Mesenchymal stem cell (in vitro differentiated cells and primary cell): Measurements from ENCODE around the gene TRPV2.
"Not testable (repeated sequence)": the region's sequence is repeated elsewhere in the genome, so short reads cannot be mapped to it uniquely, and the experiment has no call there.

Source experiments
- DNase-seq: peaks from one replicate; pipeline ENCODE4 v3.0.0-alpha.2; 2013
- H2AFZ ChIP-seq: one replicate; pipeline ENCODE4 v1.6.1; 2013; ENCODE audit warnings: low read depth, mild to moderate bottlenecking, control low read depth, inconsistent platforms, low read length, moderate library complexity
- H2AK5ac ChIP-seq: 2 replicates; pipeline ENCODE4 v1.6.1; 2013; ENCODE audit warnings: low read length, moderate library complexity, mild to moderate bottlenecking, inconsistent platforms; ENCODE audit not compliant: severe bottlenecking
- H2BK120ac ChIP-seq: one replicate; pipeline ENCODE4 v1.6.1; 2013; ENCODE audit warnings: low read depth, mild to moderate bottlenecking, inconsistent platforms, low read length, moderate library complexity
- H2BK12ac ChIP-seq, 2 experiments: one replicate each; pipeline ENCODE4 v1.6.1; 2013; ENCODE audit warnings: inconsistent platforms in 2 of 2, low read length in 2 of 2, mild to moderate bottlenecking in 2 of 2, moderate library complexity in 2 of 2, control low read depth in 1 of 2
- H2BK15ac ChIP-seq: one replicate; pipeline ENCODE4 v1.6.1; 2013; ENCODE audit warnings: mild to moderate bottlenecking, low read depth, inconsistent platforms; ENCODE audit not compliant: poor library complexity, severe bottlenecking
- H2BK5ac ChIP-seq: 2 replicates; pipeline ENCODE4 v1.6.1; 2013; ENCODE audit warnings: low read depth, mild to moderate bottlenecking, low read length, control low read depth, inconsistent platforms; ENCODE audit not compliant: poor library complexity, severe bottlenecking
- H3K14ac ChIP-seq, 2 experiments: one replicate each; pipeline ENCODE4 v1.6.1; 2013; ENCODE audit warnings: inconsistent platforms in 2 of 2, low read length in 2 of 2, control low read depth in 1 of 2, mild to moderate bottlenecking in 1 of 2, moderate library complexity in 1 of 2
- H3K18ac ChIP-seq, 2 experiments: one replicate each; pipeline ENCODE4 v1.6.1; 2013; ENCODE audit warnings: inconsistent platforms in 2 of 2, low read length in 2 of 2, control low read depth in 1 of 2, low read depth in 1 of 2, mild to moderate bottlenecking in 1 of 2
- H3K23ac ChIP-seq, 2 experiments: one replicate each; pipeline ENCODE4 v1.6.1; 2013; ENCODE audit warnings: inconsistent platforms in 2 of 2, low read length in 2 of 2, mild to moderate bottlenecking in 2 of 2, moderate library complexity in 2 of 2, control low read depth in 1 of 2
- H3K27ac ChIP-seq: 2 replicates; pipeline ENCODE4 v1.5.1; 2013; ENCODE audit warnings: mild to moderate bottlenecking, moderate library complexity, low read length, control low read depth, inconsistent platforms; ENCODE audit not compliant: poor library complexity, severe bottlenecking
- H3K27me3 ChIP-seq, 2 experiments: 2 replicates each; pipeline versions ENCODE4 v1.6.1 to v1.7.0; 2013; ENCODE audit warnings: low read length in 2 of 2, mild to moderate bottlenecking in 2 of 2, moderate library complexity in 2 of 2, control low read depth in 1 of 2, inconsistent platforms in 1 of 2; ENCODE audit not compliant: control insufficient read depth in 1 of 2, insufficient read depth in 1 of 2
- H3K36me3 ChIP-seq, 2 experiments: 2 replicates each; pipeline versions ENCODE4 v1.6.1 to v1.7.0; 2013; ENCODE audit warnings: low read length in 2 of 2, control low read depth in 1 of 2, inconsistent platforms in 1 of 2, low read depth in 1 of 2, mild to moderate bottlenecking in 1 of 2; ENCODE audit not compliant: insufficient read depth in 2 of 2, control insufficient read depth in 1 of 2
- H3K4ac ChIP-seq, 2 experiments: one replicate each; pipeline ENCODE4 v1.6.1; 2013; ENCODE audit warnings: inconsistent platforms in 2 of 2, low read length in 2 of 2, mild to moderate bottlenecking in 2 of 2, moderate library complexity in 2 of 2, control low read depth in 1 of 2, low read depth in 1 of 2
- H3K4me1 ChIP-seq: 2 replicates; pipeline ENCODE4 v1.6.1; 2013; ENCODE audit warnings: low read depth, low read length, control low read depth; ENCODE audit not compliant: control insufficient read depth, insufficient read depth
- H3K4me2 ChIP-seq: 2 replicates; pipeline ENCODE4 v1.6.1; 2013; ENCODE audit warnings: low read length, mild to moderate bottlenecking, inconsistent platforms; ENCODE audit not compliant: poor library complexity, severe bottlenecking
- H3K4me3 ChIP-seq, 2 experiments: 2 replicates each; pipeline versions ENCODE4 v1.5.1 to v1.7.0; 2013; ENCODE audit warnings: low read length in 2 of 2, mild to moderate bottlenecking in 2 of 2, control low read depth in 1 of 2, low read depth in 1 of 2; ENCODE audit not compliant: insufficient read depth in 1 of 2
- H3K79me1 ChIP-seq: replicated peaks from 2 replicates; pipeline ENCODE4 v1.6.1; 2013; ENCODE audit warnings: mild to moderate bottlenecking, control low read depth, low read length, inconsistent platforms; ENCODE audit not compliant: poor library complexity, severe bottlenecking
- H3K9ac ChIP-seq: 2 replicates; pipeline ENCODE4 v1.7.0; 2013; ENCODE audit warnings: mild to moderate bottlenecking, low read length, moderate library complexity
- H3K9me3 ChIP-seq: 2 replicates; pipeline ENCODE4 v1.7.0; 2013; ENCODE audit warnings: mild to moderate bottlenecking, low read length; ENCODE audit not compliant: control insufficient read depth
- H4K8ac ChIP-seq: one replicate; pipeline ENCODE4 v1.6.1; 2013; ENCODE audit warnings: inconsistent platforms, mild to moderate bottlenecking, low read length, moderate library complexity
- H4K91ac ChIP-seq: one replicate; pipeline ENCODE4 v1.6.1; 2013; ENCODE audit warnings: mild to moderate bottlenecking, low read length, inconsistent platforms
- WGBS: methylation state at CpG from one replicate; pipeline ENCODE4 v1.1.7; 2013; ENCODE audit warnings: mixed read lengths; 5-methylcytosine and 5-hydroxymethylcytosine counted together

TRPV2 gene

DNA sequence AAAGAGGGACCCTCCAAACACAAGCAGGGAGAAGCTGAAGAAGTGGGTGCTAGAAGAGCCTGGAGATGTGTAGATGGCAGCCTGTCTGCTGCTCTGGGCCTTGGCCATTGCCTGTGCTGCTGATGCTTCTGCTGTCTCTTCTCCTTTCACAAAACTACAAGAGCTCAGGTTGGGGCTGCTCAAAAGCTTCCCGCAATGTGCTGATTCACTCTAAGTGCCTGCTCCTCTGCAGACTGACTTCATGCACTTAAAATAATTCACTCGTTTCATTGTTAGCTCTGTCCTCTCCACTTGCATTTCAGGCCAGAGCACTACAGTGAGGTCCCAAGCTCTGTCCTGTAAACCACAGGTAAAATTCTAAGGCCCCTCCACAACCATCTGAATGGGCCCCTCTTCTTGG lies 18.7 kb upstream of the TRPV2 start:
- not testable (repeated sequence) for H3K4me3 ChIP-seq, H2AFZ ChIP-seq, H4K8ac ChIP-seq, H3K9me3 ChIP-seq, H2BK15ac ChIP-seq, H3K23ac ChIP-seq, H3K79me1 ChIP-seq, H4K91ac ChIP-seq, H3K4ac ChIP-seq, H2AK5ac ChIP-seq, DNase-seq, H3K27me3 ChIP-seq, H3K4me1 ChIP-seq, H3K27ac ChIP-seq, H3K14ac ChIP-seq, H2BK120ac ChIP-seq, H3K36me3 ChIP-seq, H3K4me2 ChIP-seq, H2BK5ac ChIP-seq, H2BK12ac ChIP-seq
- Histone ChIP-seq H3K18ac (peak overlapping the region in 1 of 2 experiments; percentile 24), H3K9ac (peak overlapping the region; percentile 73)
- 58% methylated on average over 2 of the region's 2 CpGs for WGBS

DNA sequence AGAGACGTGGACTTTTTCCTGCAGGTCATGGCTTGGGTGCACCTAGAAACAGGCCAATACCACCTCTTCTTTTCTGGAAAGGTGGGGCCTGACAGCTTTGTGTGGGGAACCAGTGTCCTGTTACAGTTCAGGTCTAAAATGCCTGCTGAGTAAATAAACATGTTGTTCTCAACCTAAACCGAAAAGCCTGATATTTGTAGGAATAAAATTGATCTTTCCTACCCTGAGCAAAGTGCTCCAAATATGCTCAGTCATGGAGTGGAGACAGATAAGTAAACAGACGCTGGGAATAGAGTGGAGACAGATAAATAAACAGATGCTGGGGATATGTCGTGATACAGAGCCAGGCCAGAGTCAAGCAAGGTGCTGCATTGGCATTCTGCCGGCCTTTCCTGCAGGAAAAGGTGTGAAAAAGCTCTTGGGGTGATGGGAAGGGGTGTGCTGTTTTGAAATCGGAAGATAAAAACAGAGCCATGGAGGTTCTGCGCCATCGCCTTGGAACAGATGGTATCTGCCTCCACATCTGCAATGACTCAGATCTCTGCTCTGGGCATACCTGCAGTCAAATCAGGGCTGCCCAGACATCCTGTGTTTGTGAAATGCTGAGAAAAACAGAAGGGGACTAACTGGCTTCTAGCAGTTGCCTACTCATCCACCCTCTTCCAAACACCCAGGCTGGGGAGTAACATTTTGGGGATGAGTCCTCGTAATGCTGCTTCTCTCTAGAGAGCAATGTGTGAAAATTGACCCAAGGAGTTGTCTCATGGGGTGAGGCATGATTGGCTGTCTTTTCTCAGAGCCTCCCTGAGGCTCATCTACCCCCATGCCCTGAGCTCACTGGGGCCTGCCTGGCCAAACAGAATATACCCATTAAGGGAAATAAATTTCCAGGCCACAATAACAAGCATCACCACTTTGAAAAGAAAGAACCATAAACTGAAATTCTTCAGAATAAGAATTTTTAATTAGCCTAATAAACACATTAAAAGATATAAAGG lies 16.8 kb upstream of the TRPV2 start:
- H3K18ac ChIP-seq = peak overlapping the region in 1 of 2 experiments; percentile 52
- no peaks in the 10 kb centered on the region for H3K27me3 ChIP-seq
- no peak overlapping the region for H2BK15ac ChIP-seq
- H3K14ac ChIP-seq = no peak overlapping the region
- H4K8ac ChIP-seq = peak overlapping the region; percentile 69
- peak; percentile 56 for DNase-seq
- no peaks in the 10 kb centered on the region for H3K79me1 ChIP-seq
- H3K27ac ChIP-seq = no peak overlapping the region
- no peak overlapping the region for H3K23ac ChIP-seq
- H2BK5ac ChIP-seq = no peak overlapping the region
- H3K9ac ChIP-seq = no peak overlapping the region
- no peak overlapping the region for H4K91ac ChIP-seq
- WGBS = 17% methylated on average over 7 of the region's 9 CpGs
- H2AFZ ChIP-seq = no peak overlapping the region
- no peak overlapping the region for H3K4me3 ChIP-seq
- H2BK120ac ChIP-seq = no peak overlapping the region
- H2BK12ac ChIP-seq = no peak overlapping the region
- H3K9me3 ChIP-seq = no peaks in the 10 kb centered on the region
- H3K4me2 ChIP-seq = no peak overlapping the region
- H3K36me3 ChIP-seq = no peaks in the 10 kb centered on the region
- no peak overlapping the region for H2AK5ac ChIP-seq
- H3K4me1 ChIP-seq = no peaks in the 10 kb centered on the region
- no peak overlapping the region for H3K4ac ChIP-seq

DNA sequence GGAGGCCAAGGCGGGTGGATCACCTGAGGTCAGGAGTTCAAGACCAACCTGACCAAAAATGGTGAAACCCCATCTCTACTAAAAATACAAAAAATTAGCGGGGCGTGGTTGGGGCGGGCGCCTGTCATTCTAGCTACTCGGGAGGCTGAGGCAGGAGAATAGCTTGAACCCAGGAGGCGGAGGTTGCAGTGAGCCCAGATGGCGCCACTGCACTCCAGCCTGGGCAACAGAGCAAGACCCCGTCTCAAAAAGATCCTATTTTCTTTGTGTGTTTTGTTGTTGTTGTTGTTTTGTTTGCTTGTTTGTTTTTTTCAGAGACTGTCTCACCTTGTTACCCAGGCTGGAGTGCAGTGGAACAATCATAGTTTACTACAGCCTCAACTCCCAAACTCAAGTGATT lies 11.5 kb upstream of the TRPV2 start:
- not testable (repeated sequence) for DNase-seq, H2BK12ac ChIP-seq, H3K4me2 ChIP-seq, H2AK5ac ChIP-seq, H3K23ac ChIP-seq, H4K91ac ChIP-seq, H3K14ac ChIP-seq, H3K4me3 ChIP-seq, H3K27me3 ChIP-seq, H2BK15ac ChIP-seq, H2AFZ ChIP-seq, H3K36me3 ChIP-seq, H3K4ac ChIP-seq, H3K9ac ChIP-seq, H3K79me1 ChIP-seq, H2BK5ac ChIP-seq, H3K9me3 ChIP-seq, H3K27ac ChIP-seq
- Histone ChIP-seq H3K4me1 (peaks cover 18% of the 10 kb centered on the region), H4K8ac (peak overlapping the region; percentile 12), H3K18ac (peak overlapping the region in 1 of 2 experiments; percentile 57), H2BK120ac (peak overlapping the region; percentile 27)
- 99% methylated on average over 7 of the region's 9 CpGs for WGBS
